NK-92 (cell line): ENCODE data around the gene THEMIS.
"Not testable (repeated sequence)": the region's sequence is repeated elsewhere in the genome, so short reads cannot be mapped to it uniquely, and the experiment has no call there.

Experiments used
- DNase-seq: peaks from one replicate; lab custom pipeline; 2025; ENCODE audit not compliant: unreplicated experiment; lab: John Stamatoyannopoulos, UW

Gene THEMIS

DNA sequence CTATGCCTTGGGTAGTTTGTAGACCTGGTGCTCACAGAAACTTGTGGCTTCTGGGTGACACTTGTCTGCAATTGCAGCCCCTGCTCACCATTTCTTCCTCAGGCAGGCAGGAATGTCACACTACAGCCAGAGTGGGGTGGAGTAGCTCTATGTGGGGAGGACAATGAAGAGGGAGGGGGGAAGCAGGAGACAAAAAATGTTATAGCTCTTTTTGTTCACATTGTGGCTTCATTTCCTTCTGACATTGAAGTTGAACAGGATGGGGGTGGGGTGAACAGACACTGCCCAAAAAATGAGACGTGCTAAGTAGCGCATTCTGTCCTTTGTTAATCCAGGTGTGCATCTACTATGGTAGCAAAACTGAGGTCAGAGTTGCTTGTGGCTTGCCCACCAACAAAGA lies at the start of gene THEMIS:
TSS of gene THEMIS (minus strand) at position 124 of the 400 bp plus-strand sequence. CDS start 126 bp downstream, outside the sequence.
- DNase-seq: no peak

DNA sequence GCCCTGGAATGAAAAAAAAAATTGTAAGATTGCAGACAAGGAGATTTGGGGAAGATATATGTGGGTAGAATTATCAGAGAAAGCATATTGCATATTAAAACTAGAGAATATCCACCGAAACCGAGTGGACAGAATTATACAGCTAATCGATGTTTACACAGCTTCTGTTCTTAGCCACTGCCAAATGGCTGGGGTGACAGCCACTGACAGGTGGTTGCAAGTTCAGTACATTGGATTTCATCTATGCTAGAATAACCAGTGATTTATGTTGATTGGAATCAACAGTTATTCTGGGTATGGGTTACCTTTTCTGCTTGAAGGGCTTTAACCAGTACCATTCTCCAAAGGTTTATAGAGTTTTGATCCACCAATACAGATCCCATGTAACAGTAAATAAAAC lies 48.4 kb upstream of the THEMIS start:
- no peak for DNase-seq

GRCh38 chr6:127946388-127946787 lies 45.5 kb upstream of the THEMIS start:
- DNase-seq: no peak

DNA sequence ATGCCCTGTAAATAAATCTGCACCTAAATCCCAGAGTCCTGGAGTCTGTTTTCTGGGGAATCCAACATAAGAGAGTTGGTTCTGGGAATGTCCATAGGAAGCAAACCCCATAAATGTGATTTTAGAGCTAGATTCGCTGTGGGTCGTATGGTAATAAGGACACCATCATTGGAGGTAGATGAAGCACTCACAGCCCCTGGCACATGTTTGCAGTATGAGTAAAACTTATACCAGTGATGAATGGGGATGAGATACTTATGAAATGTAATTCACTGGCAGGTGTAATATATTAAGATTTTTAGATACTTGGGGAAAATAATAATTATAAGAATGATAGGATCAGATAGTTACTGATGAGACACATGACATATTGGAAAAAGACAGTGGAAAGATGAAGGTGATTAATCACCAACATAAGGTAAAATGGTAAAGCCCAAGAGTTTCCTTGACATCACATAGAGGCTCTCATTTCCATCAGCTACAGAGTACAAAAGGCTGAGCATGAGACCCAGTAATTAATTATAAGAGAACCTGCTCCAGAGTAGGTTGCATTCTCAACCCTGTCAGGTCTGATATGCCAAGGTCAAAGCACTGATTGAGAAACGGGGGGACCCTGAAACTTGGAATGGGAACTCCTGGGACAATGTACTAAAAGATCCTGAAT lies 44.7 kb upstream of the THEMIS start:
- DNase-seq: no peak

GRCh38 chr6:127941228-127941627 lies 40.4 kb upstream of the THEMIS start:
- DNase-seq: no peak

DNA sequence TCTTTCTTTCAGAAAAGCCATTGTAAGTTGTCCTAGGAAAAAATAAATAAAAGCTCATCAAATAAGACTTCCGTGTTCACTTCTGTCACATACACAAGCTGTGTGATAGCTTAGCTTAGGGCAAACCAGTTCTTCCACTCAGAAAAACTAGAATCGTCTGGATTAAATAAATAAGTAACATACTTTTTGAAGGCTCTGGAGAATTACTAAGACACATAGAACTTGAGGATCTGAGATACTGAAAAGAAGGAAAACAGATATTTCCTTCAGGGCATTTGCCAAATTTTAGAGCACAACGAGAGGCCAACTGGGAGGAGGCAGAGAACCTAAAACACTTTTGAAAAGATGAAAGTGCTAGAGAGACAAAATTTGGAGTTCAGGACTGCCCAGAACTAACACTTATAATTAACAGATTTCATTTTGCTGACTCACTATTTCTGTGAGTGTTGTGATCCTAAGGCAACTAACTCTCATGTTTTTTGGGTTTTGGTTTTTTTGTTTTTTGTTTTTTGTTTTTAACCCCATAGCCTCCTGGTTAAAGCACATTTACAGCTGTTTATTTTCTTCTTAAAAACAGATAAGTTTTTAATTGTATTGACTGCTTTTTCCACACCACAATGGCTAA lies 38.7 kb upstream of the THEMIS start:
- no peak for DNase-seq

- no peak for DNase-seq
These were observed 37.8 kb upstream of the THEMIS start for GRCh38 chr6:127938701-127939100.

DNA sequence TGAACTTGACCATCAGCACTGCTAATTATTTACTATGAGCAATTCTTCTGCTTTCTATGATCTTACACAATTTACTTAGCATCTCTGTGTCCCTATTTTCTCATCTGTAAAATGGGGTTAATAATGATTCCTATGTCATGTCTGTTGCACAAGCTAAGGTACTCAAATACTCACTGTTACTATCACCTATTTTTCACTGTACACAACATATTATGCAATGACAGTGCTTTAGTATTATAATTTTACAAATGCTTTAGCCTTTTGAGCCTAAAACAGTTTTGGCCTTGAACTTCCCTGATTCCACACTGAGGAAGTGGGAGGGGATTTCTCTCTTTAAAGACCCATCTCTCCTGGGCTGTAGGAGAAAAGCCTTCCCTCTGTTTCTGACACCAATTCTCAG lies 36.9 kb upstream of the THEMIS start:
- no peak for DNase-seq

- DNase-seq: no peak
These were observed 36.2 kb upstream of the THEMIS start for GRCh38 chr6:127937102-127937501.

GRCh38 chr6:127934956-127935355 lies 34.1 kb upstream of the THEMIS start:
- DNase-seq: no peak

- no peak for DNase-seq
These were observed 33.3 kb upstream of the THEMIS start for GRCh38 chr6:127933852-127934840.

- no peak for DNase-seq
These were observed 32.3 kb upstream of the THEMIS start for GRCh38 chr6:127933137-127933536.

DNA sequence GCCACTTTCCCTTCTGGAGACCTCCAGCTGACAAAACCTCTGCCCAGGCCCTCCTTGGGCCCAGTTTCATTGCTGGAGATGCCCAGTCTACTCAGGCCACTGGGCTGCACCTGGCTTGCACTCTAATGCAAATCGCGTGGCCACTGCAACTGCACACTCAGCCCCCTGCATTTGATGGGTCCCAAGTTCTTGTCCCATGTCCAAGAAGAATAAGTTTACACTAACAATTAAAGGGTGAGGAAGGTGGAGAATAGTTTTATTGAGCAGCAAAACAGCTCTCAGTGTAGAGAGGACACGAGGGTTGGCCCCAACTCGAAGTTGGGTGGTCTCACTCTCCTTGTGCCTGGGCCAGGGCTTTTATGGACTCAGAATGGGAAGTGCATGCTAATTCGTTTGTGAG lies 31.9 kb upstream of the THEMIS start:
- DNase-seq: no peak

DNA sequence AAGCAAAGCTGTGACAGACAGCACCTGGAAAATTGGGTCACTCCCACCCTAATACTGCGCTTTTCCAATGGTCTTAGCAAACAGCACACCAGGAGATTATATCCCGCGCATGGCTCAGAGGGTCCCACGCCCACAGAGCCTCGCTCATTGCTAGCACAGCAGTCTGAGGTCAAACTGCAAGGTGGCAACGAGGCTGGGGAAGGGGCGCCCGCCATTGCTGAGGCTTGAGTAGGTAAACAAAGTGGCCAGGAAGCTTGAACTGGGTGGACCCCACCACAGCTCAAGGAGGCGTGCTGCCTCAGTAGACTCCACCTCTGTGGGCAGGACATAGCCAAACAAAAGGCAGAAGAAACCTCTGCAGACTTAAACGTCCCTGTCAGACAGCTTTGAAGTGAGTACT lies 25.6 kb upstream of the THEMIS start:
- not testable (repeated sequence) for DNase-seq

GRCh38 chr6:127924440-127924839 lies 23.6 kb upstream of the THEMIS start:
- DNase-seq: no peak

GRCh38 chr6:127924031-127924430 lies 23.2 kb upstream of the THEMIS start:
- DNase-seq: no peak

DNA sequence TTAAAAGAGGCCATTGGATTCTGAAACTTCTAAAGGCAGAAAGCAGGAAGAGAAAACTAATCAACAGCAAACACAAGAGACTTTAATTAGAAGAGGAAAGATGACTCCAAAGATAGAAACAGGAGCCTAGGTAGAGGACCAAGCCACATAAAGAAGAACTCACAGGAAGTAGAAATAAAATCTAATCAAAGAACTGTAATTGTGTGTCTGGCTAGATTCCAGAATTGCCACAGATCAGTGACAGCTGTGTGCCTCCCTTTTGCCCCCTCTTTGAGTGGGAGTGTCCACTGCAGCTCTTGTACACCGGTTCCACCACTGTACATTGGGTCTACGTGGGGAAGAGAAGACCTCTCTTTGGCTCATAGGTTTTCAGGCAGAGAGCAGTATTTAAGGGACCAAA lies 22.3 kb upstream of the THEMIS start:
- no peak for DNase-seq

DNA sequence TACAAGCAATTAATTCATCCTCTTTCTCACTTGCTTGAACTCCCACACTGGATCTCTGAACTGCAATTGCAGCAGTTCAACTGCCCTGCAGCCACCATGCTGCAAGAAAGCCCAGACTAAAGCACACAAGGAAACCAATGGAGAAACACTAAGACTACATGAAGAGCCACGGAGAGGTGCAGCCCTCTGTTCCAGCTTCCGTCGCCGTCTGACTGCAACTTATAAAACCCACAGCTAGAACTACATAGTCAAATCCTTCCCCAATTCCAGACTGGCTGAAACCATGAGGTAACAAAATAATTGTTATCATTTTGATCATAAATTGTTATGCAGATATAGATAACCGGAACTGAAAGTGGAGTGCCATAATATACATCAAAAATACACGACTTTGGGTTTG lies 21.1 kb upstream of the THEMIS start:
- no peak for DNase-seq

DNA sequence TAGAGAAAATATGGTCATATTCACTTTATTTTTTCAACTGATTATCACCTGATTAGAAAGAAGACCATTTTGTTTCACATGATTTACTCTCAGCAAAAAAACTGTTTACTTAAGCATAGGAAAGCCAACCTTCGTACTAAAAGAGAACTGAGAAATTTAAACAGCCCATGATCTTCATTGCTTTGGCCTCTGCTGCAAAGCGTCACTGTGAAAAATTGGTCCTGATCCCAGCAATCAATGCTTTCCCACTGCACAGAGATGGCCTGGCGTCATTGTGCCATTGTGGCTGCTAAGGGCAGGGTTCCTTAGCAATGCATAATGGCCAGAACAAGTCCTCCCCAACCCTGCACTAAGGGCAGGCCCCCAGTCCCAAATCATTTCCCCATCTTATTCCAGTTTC lies 19.9 kb upstream of the THEMIS start:
- no peak for DNase-seq

DNA sequence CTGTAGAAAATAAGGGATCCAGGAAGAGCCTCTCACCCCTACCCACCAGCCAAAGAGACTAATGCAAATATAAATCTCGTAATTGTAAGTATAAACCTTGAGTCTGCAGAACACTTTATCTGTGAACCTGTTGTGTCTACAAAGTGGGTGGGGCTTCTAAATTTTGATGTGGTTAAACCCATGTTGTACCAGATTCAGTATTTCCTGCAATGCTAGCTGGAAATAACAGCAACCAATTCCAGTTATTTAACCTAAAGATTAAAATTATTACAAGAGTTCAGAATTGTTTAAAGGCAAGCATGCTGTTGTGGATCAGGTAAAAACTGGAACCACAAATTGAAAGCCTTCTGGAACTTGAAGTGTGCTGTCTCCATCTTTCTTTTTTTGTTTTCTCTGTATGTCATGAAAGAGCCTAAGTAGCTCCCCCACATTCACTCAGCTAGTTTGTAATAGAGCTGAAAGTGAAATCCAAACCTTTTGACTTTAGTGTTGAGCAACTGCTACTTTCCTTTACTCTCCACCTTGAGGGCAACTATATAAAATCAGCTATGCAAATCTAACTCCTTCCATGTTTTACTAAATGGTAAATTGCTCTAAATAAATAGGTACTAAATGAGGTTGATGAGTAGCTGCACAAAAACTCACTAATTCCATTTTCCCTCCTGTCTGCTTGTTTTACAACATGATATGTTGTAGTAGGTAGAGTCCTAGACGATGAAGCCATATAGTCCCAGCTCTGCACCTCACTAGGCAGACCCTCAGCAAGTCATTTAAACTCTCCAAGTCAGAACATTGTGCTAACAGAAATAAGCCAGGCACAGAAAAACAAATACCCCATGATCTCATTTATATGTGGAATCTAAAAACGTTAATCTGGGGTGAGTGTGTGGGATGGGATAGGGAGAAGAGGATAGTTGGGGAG lies 17.9 kb upstream of the THEMIS start:
- no peak for DNase-seq

DNA sequence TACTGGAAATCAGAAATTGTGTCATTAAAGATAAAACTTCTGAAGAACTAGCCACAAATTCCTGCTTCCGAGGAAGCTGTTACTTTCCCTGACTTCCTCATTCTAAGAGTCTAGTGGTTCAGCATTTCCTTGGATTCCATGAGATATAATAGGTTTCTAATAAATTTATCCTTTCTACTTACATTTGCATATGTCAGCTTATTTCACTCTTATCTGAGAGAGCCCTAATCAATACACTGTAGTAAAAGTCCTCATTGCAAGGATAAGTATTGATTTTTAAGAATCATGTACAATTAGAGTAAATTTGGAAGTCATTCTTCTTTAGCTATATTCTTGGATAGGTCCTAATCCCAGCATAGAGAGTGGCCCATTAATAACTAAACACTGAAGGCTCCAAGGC lies 16.9 kb upstream of the THEMIS start:
- no peak for DNase-seq
